Activated effector memory CD4-positive, alpha-beta T cell treated with anti-CD3 and anti-CD28 coated beads, Interleukin-2, amount 50 U/mL, for 16 hours (primary cell): ENCODE results near the gene WNT3.

Source experiments
- DNase-seq: peaks from one replicate; pipeline ENCODE4 v3.0.0-alpha.2; 2020

WNT3 gene

DNA sequence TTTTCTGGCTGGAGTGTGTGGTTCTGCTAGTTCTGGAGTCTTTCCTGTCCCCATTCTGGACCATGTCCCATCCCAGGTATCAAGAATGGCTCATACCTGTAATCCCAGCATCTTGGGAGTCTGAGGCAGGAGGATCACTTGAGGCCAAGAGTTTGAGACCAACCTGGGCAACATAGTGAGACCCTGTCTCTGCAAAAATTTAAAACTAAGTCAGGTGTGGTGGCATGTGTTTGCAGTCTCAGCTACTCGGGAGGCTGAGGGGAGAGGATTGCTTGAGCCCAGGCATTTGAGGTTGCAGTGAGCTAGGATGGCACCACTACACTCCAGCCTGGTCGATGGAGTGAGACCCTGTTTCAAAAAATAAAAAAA, 15.3 kb upstream of the WNT3 start:
- no peak for DNase-seq

- no peak for DNase-seq
Measured at GRCh38 chr17:46832945-46833839, 14.7 kb upstream of the WNT3 start.

GRCh38 chr17:46832331-46832821, 13.9 kb upstream of the WNT3 start:
- no peak for DNase-seq

DNA sequence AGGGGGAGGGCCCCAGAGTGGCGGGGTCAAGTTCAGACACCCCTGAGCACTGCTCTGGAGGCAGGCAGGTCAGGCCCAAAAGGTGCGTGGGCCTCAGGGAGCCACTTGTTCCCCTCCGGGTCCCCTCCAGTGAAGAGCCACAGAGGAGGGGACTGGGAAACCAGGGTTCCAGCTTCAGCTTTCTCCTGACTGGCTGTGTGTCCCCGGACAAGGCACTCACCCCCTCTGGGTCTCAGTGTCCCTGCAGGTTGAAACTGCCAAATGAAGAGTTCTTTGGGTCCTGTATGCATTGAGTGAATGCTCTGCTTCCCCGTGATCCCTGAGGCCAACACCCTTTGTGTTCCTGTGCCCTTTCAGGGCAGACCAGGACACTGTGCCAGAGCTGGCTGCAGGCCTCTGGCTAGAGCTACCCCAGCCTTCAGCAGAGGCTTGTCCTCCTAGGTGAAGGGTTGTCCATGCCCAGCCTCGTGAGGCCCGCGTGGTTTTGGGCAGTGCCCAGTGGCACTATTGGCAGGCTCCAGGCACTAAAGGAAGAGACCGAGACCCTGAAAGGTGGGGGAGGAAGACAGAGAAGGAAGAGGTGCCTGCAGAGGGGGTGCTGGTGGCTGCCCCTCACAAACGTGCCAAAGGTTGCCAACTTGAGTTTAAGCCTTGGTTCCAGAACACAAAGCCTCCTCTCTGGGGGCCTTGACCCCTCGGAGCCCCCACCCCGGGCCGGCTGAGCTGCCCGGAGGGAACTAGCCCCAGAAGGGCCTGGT, 13.3 kb upstream of the WNT3 start:
- no peak for DNase-seq

- no peak for DNase-seq
Measured at GRCh38 chr17:46827274-46827673, 8.8 kb upstream of the WNT3 start.

DNA sequence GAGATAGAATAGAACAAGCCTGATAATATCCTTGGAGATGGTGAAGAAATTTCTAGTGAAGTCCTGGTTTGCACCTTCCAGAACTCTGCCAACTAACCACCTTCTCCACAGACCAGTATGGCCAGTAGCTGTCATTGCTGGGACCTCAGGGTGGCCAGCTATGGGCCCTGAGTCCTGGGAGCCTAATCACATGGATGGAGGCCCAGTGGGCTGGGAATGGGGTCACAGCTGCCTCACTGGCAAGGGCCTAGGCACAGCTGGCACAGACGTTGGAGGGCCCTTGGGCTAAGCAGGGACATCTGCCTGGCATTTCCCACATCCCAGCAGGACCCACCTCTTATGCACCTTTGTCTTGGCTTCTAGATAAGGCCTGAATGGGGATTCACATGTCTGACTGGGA, 7.6 kb upstream of the WNT3 start:
- no peak for DNase-seq

DNA sequence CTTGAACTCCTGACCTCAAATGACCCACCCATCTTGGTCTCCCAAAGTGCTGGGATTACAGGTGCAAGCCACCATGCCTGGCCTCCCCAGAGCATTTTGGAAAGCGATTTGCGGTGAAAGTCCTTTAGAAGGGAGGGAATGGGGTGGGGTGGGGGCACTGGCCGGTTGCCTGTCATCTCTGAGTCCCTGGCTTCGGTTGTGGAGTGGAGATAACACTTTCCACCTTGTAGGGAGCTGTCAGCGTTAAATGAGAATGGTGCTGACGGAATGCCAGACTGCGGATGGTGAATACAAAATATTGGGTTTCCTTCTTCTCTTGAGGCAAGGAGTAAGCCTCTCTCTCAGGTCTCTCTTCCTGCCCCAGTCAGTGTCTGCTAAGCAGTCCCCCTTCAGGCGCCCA, 5.2 kb upstream of the WNT3 start:
- DNase-seq, result no peak

DNA sequence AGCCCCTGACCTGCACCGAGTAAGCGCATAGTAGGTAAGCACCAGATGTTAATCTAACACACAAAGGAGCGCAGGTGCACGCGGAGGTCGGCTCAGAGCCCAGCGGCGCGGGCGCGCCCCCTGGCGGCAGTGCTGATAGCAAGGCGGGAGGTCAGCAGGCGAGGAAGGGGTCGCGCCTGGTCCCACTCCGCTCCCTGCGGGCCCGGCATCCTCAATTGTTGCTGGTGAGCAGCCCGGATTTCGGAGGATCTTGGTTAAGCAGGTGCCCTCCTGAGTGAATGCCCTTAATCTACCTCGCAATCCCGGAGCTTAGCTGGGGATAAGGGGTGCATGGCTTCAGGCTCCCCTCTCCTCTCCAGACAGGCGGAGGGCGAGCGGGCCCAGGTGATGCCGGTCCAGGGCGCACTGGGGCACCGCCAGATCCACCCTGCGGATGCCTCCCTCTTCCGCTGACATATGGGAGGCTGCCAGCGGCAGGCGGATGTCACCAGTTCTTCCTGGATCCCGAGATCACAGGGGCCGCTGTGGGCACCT, 4.0 kb upstream of the WNT3 start:
- DNase-seq, result peak; percentile 75

- no peak for DNase-seq
Measured at GRCh38 chr17:46821482-46822387, 3.2 kb upstream of the WNT3 start.

DNA sequence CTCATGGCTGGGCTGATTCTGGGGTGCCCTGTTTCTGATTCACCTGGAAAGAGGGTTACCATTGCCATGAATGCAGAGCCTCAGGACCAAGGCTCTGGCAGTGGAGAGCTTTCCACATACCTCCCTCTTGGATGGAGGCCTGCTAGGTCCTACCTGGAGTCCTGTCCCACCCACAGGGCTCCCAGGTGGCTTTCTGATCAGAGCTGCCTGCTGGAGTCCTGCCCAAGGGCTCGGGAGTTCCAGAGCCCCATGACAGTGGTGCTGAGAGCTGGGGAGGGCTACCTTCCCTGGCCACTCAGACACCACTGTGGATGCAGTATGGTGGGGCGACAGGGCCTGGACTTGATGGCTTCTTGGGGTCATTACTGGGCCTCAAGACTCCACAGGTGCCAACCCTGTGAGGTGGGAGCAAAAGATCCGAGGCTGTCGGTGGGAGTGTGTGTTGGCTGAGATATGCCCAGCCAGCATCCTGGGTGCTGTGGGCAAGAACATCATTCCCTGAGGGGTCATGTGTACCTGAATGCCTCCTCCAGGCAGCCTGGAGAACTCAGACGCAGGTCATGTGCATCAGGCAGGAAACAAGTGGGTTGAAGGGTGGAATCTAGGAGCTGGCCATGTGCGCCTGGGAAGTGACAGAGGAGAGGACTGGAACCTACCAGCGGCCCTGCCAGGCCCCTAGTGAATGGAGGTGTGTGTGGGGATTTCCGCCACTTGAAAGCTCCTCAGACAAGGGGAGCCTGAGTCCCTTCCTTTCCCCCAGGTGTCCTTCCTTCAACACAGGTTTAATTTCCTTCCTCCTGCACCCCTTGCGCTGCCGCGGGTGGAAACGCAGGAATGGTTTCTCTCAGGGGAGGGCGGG, 2.3 kb upstream of the WNT3 start:
- no peak for DNase-seq

GRCh38 chr17:46819906-46820351, 1.4 kb upstream of the WNT3 start:
- no peak for DNase-seq

DNA sequence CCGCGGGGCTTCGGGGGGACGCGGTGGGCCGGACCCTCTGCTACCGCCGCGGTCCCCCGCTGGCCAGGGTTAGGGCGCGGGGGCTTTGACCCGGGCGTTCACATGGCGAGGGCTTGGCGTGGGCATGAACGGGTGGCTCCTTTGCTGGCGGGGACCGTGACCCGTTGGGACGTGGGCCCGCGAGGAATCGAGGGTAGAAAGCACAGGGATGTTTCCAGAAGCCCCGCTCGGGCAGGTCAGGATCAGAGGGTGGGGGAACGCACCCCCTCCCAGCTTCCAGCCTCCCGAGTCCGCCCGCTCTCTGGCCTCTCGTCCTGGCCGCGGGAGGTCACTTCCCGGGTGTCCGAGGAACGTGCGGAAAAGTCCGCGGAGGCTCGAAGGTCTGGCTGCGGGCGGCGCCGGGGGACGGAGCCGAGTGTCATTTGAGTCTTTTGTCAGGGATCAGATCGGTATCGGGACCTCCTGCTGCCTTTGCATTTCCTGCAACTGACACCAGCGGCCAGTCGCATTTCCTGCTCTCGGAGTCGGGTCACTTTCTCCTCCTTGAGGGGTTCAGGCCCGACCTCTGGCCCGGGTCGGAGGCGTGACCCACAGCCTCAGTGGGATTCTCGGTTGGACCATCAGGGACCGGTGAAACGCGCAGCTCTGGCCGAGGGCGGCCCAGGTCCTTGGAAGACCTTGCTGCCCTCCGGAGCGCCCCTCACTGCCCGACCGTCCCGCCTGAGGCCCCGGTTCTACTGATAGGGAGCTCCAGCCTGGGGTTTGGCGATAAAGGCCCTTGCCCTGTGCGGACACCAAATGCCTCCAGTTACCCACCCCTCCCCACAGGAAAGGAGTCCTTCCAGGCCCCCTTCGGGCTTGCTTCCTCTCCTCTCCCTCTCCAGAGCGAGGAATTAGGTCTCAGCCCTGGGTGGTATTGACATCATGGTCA, 702 bp upstream of the WNT3 start:
- no peak for DNase-seq

GRCh38 chr17:46817901-46818209, 637 bp downstream of the WNT3 start:
- DNase-seq, result no peak

GRCh38 chr17:46817151-46817900, 1.2 kb downstream of the WNT3 start:
- DNase-seq, result no peak

GRCh38 chr17:46815474-46816353, 2.8 kb downstream of the WNT3 start:
- no peak for DNase-seq

DNA sequence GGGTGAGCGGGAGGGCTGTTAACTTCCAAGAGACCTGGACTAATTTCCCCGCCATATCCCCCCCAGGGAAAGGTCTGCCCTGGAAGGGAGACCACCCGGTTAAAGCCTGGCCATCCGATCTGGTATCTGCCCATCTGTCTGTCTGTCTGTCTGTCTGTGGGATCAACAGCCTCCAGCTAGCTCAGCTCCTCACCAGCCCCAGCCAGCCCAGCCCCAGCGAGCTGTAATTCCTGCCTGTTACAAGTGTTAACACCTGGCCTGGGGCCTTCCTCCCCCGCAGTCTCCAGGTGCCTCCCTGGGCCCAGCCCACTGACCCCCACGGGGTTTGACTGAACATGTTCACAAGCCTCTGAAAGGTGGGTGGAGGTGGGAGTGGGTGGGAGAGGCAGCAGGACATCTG, 4.0 kb downstream of the WNT3 start:
- no peak for DNase-seq

GRCh38 chr17:46813920-46814319, 4.6 kb downstream of the WNT3 start:
- no peak for DNase-seq

- no peak for DNase-seq
Measured at GRCh38 chr17:46812624-46813318, 5.7 kb downstream of the WNT3 start.
